Fibroblast of mammary gland (primary cell): ENCODE results near the gene PAK2.
"Not testable (repeated sequence)": the region's sequence is repeated elsewhere in the genome, so short reads cannot be mapped to it uniquely, and the experiment has no call there.

Experiments
- DNase-seq: peaks from one replicate; pipeline ENCODE4 v3.0.0-alpha.2; 2010; ENCODE audit warnings: low read depth
- H3K4me3 ChIP-seq: 2 replicates; pipeline ENCODE4 v1.5.1; 2011; ENCODE audit warnings: low read depth, mild to moderate bottlenecking, low read length, moderate library complexity; ENCODE audit not compliant: control insufficient read depth
- TF ChIP-seq, protein P1 (sequence below): conservative IDR thresholded peaks from 2 replicates; pipeline ENCODE4 v1.5.1; 2011; ENCODE audit warnings: low read depth, low read length, inconsistent platforms; ENCODE audit not compliant: control insufficient read depth, insufficient read depth

Gene PAK2

GRCh38 chr3:196711838-196712513 is 27.7 kb upstream of the PAK2 start, which contains the start of the genes CEP19 and PIGX:
CEP19 (minus strand) TSS chr3:196712250; CDS start chr3:196708657, 3,593 bp downstream.
PIGX (plus strand) TSS chr3:196712377.
- TF ChIP-seq, protein P1, sequence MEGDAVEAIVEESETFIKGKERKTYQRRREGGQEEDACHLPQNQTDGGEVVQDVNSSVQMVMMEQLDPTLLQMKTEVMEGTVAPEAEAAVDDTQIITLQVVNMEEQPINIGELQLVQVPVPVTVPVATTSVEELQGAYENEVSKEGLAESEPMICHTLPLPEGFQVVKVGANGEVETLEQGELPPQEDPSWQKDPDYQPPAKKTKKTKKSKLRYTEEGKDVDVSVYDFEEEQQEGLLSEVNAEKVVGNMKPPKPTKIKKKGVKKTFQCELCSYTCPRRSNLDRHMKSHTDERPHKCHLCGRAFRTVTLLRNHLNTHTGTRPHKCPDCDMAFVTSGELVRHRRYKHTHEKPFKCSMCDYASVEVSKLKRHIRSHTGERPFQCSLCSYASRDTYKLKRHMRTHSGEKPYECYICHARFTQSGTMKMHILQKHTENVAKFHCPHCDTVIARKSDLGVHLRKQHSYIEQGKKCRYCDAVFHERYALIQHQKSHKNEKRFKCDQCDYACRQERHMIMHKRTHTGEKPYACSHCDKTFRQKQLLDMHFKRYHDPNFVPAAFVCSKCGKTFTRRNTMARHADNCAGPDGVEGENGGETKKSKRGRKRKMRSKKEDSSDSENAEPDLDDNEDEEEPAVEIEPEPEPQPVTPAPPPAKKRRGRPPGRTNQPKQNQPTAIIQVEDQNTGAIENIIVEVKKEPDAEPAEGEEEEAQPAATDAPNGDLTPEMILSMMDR: no peak
- DNase-seq: peak; percentile 77
- H3K4me3 ChIP-seq: peak within 1 kb of the TSS; percentile 75

DNA sequence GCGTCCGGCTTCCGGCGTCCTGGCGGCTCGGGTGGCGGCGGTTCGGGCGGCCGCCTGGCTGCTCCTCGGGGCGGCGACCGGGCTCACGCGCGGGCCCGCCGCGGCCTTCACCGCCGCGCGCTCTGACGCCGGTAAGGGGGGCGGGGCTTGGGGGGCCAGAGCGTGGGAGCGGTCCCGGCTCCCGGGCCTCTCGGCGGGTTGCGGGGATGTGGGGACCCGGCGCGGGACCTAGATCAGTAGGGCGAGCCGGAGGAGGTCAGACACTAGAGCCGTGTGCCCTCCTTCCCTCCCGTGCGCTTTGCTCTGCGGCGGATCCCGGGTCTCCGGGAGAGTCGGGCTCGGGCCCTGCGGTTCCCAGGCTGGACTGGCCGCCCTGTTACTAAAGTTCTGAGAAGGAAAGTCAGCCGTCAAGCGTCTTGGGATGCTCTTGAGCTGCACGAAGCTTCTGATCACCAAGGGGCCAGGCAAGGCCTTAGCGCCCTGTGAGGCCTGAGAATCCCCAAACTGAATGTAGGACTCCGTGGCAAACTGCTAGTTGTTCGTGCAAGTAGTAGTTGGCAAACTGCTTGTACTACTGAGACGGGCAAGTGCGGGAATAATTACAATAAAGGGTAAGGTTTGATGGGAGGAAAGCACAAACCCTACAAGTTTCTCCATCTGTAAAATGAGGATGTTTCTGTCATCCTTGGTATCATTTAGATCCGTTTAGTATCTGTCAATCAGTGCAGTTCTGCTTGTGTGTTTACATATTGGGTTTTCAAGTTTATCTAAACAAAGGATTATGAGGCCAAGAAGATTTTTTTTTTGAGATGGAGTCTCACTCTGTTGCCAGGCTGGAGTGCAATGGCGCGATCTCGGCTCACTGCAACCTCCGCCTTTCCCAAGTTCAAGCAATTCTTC is 26.9 kb upstream of the PAK2 start:
- TF ChIP-seq, protein P1: no peak
- DNase-seq: peak; percentile 56
- H3K4me3 ChIP-seq: peak overlapping the region; percentile 75

GRCh38 chr3:196717162-196717561 is 22.5 kb upstream of the PAK2 start:
- not testable (repeated sequence) for H3K4me3 ChIP-seq, DNase-seq

DNA sequence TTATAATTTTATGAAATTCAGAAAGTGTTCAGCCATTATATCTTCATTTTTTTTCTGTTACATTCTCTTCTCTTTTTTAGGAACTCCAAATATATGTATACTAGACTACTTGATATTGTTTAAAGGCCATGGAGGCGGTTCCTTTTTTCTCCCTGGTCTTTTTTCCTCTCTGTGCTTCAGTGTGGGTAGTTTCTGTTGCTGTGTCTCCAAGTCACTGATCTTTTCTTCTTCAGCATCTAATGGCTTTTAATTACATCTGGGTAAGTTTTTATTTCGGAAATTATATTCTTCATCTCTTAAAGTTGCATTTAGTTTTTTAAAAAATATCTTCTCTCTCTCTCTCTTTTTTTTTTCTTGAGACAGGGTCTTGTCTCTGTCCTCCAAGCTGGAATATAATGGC is 18.6 kb upstream of the PAK2 start:
- TF ChIP-seq, protein P1: no peak
- DNase-seq: no peak

DNA sequence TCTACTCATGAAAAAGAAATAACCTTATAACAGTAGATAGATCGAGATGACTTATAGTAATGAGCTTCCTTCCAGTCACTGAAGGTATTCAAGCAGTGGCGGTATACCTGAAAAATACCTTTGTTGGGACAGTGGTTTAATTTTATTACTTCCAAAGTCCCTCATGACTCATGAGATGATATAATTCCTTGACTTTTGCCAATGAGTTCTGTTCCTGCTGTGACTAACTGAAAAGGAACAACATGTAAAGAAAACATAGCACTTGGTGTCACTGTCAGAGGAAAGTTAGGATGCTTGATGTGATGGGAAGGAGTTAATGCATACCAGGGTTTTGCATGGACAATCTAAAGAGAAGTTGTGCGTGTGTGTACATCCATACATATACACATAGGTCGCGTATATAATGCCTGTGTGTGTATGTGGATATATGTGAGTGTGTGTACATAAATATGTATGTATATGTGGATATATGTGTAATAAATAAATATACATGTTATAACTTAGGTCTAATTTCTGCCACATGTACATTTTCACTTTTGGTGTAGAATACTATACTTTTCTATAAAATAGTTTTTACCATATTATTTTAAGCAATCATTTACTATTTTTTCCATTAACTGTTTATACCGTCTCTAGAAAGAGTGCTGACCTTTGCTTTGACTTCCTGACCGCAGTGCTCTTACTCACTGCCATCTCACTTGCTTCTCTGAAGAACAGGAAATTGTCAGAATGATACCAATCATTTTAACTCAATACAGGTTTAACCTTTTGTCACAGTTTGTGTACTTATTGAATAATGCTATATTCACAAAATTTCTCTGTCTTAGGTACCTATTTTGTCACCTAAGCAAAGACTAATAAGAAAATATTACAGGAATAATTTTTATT is 12.6 kb upstream of the PAK2 start:
- DNase-seq: peak; percentile 78
- no peak overlapping the region for H3K4me3 ChIP-seq

More for the DNA sequence above, 18.6 kb upstream of the PAK2 start:
- H3K4me3 ChIP-seq: no peak overlapping the region

GRCh38 chr3:196735751-196736150 is 3.9 kb upstream of the PAK2 start:
- no peak overlapping the region for H3K4me3 ChIP-seq
- TF ChIP-seq, protein P1: no peak
- DNase-seq: peak; percentile 12

More for the DNA sequence above, 12.6 kb upstream of the PAK2 start:
- TF ChIP-seq, protein P1: no peak
